Activated T-cell treated with anti-CD3 and anti-CD28 coated beads, Interleukin-2, amount 50 U/mL, for 4 hours (primary cell): ENCODE data around the gene IDUA. TPM values are rescaled to one million over a fixed set of nuclear protein-coding genes. Genes with fewer than 3 reads are reported as not detected.
A peak's percentile ranks its signal among the peaks of the same experiment; 100 is the strongest.

Experiments
- ATAC-seq, 2 donors: fragments of 200-7000 bp; cut with Tn5 transposase; one replicate each; pipeline ENCODE4 v1.10.0; 2021
- DNase-seq: peaks from one replicate; pipeline ENCODE4 v3.0.0-alpha.2; 2020
- H3K27me3 Mint-ChIP-seq: one replicate; pipeline ENCODE4 v1.8.0; 2021; ENCODE audit warnings: low read depth, mixed read lengths
- H3K36me3 Mint-ChIP-seq: one replicate; pipeline ENCODE4 v1.8.0; 2022; ENCODE audit warnings: mixed read lengths; ENCODE audit not compliant: insufficient read depth
- H3K4me1 Mint-ChIP-seq: one replicate; pipeline ENCODE4 v1.8.0; 2021; ENCODE audit warnings: low read depth, mixed read lengths
- H3K4me3 Mint-ChIP-seq: one replicate; pipeline ENCODE4 v1.8.0; 2021; ENCODE audit warnings: mild to moderate bottlenecking, moderate library complexity, mixed read lengths
- H3K9me3 Mint-ChIP-seq: one replicate; pipeline ENCODE4 v1.8.0; 2021; ENCODE audit warnings: mixed read lengths
- total RNA-seq, 3 donors: library from RNA; stranded (reverse); gene quantifications; one replicate each; pipeline ENCODE4 v1.2.1, GENCODE V29; 2021

IDUA gene
- total RNA-seq, 3 donors from 2014 or later: 13.5 to 18.3 (median 14.4) TPM

- Mint-ChIP-seq H3K9me3 (no peaks in the 10 kb centered on the region), H3K4me1 (peaks cover 28% of the 10 kb centered on the region), H3K36me3 (no peaks in the 10 kb centered on the region), H3K4me3 (peak overlapping the region; percentile 63), H3K27me3 (no peaks in the 10 kb centered on the region)
- DNase-seq: no peak
- ATAC-seq: no peak
Observed at GRCh38 chr4:984336-985054, 2.3 kb upstream of the IDUA start.

- Mint-ChIP-seq H3K9me3 (no peaks in the 10 kb centered on the region), H3K36me3 (no peaks in the 10 kb centered on the region), H3K4me3 (peak overlapping the region; percentile 63), H3K27me3 (no peaks in the 10 kb centered on the region), H3K4me1 (peaks cover 28% of the 10 kb centered on the region)
- DNase-seq (peak; percentile 68), ATAC-seq (peak; percentile 59 to 68)
Observed at GRCh38 chr4:985123-985830, 1.6 kb upstream of the IDUA start.

GRCh38 chr4:986428-986878 lies 391 bp upstream of the IDUA start:
- ATAC-seq (peak in 1 of 2 donors; percentile 24), DNase-seq (no peak)
- Mint-ChIP-seq H3K9me3 (no peaks in the 10 kb centered on the region), H3K4me1 (peaks cover 28% of the 10 kb centered on the region), H3K27me3 (no peaks in the 10 kb centered on the region), H3K36me3 (no peaks in the 10 kb centered on the region), H3K4me3 (peak overlapping the region; percentile 88)

GRCh38 chr4:987624-988513 lies 1.0 kb downstream of the IDUA start:
- DNase-seq (no peak), ATAC-seq (no peak)
- no peaks in the 10 kb centered on the region for H3K9me3 Mint-ChIP-seq
- H3K4me3 Mint-ChIP-seq: peak overlapping the region; percentile 80
- H3K27me3 Mint-ChIP-seq: no peaks in the 10 kb centered on the region
- H3K4me1 Mint-ChIP-seq: peaks cover 28% of the 10 kb centered on the region
- no peaks in the 10 kb centered on the region for H3K36me3 Mint-ChIP-seq

- Mint-ChIP-seq H3K4me1 (peaks cover 28% of the 10 kb centered on the region), H3K9me3 (no peaks in the 10 kb centered on the region), H3K36me3 (no peaks in the 10 kb centered on the region), H3K27me3 (no peaks in the 10 kb centered on the region), H3K4me3 (no peak overlapping the region)
- no peak for ATAC-seq
- DNase-seq: no peak
Observed at GRCh38 chr4:988726-989721, 2.2 kb downstream of the IDUA start.

GRCh38 chr4:989722-990471 lies 3.1 kb downstream of the IDUA start:
- ATAC-seq: no peak
- H3K9me3 Mint-ChIP-seq: no peaks in the 10 kb centered on the region
- no peaks in the 10 kb centered on the region for H3K36me3 Mint-ChIP-seq
- no peak for DNase-seq
- H3K4me3 Mint-ChIP-seq: no peak overlapping the region
- no peaks in the 10 kb centered on the region for H3K27me3 Mint-ChIP-seq
- peaks cover 24% of the 10 kb centered on the region for H3K4me1 Mint-ChIP-seq

GRCh38 chr4:990746-991367 lies 4.0 kb downstream of the IDUA start:
- Mint-ChIP-seq H3K36me3 (no peaks in the 10 kb centered on the region), H3K9me3 (no peaks in the 10 kb centered on the region), H3K27me3 (peaks cover 1% of the 10 kb centered on the region), H3K4me3 (no peak overlapping the region), H3K4me1 (peaks cover 15% of the 10 kb centered on the region)
- ATAC-seq (no peak), DNase-seq (no peak)

- Mint-ChIP-seq H3K9me3 (no peaks in the 10 kb centered on the region), H3K36me3 (no peaks in the 10 kb centered on the region), H3K4me1 (peaks cover 8% of the 10 kb centered on the region), H3K27me3 (peaks cover 1% of the 10 kb centered on the region), H3K4me3 (no peak overlapping the region)
- ATAC-seq (no peak), DNase-seq (no peak)
Observed at GRCh38 chr4:991451-992296, 4.8 kb downstream of the IDUA start.

- DNase-seq (no peak), ATAC-seq (no peak)
- Mint-ChIP-seq H3K4me1 (peaks cover 6% of the 10 kb centered on the region), H3K9me3 (no peaks in the 10 kb centered on the region), H3K4me3 (no peak overlapping the region), H3K27me3 (peaks cover 5% of the 10 kb centered on the region), H3K36me3 (no peaks in the 10 kb centered on the region)
Observed at GRCh38 chr4:992297-993110, 5.7 kb downstream of the IDUA start.

- Mint-ChIP-seq H3K4me1 (peaks cover 4% of the 10 kb centered on the region), H3K9me3 (no peaks in the 10 kb centered on the region), H3K36me3 (no peaks in the 10 kb centered on the region), H3K4me3 (no peak within 1 kb of the TSS), H3K27me3 (peaks cover 11% of the 10 kb centered on the region)
- ATAC-seq (no peak), DNase-seq (no peak)
Observed at GRCh38 chr4:993111-994029, 6.5 kb downstream of the IDUA start, which contains the start of gene SLC26A1. SLC26A1 (minus strand) TSS chr4:993404; CDS start chr4:991703, 1,701 bp downstream.
